Smooth muscle cell (in vitro differentiated cells): Measurements from ENCODE around the gene HAUS3. TPM values are rescaled to one million over a fixed set of nuclear protein-coding genes. Genes with fewer than 3 reads are reported as not detected.
A peak's percentile ranks its signal among the peaks of the same experiment; 100 is the strongest.

Source experiments
- DNase-seq: peaks from one replicate; lab custom pipeline; 2025; ENCODE audit not compliant: unreplicated experiment; lab: John Stamatoyannopoulos, UW
- H2AFZ ChIP-seq: fragments of 200-600 bp; sonication (generic); 2 replicates; pipeline ENCODE4 v1.6.0; 2016; ENCODE audit warnings: antibody characterized with exemption, low read depth, mild to moderate bottlenecking
- H3F3A ChIP-seq: fragments of 200-600 bp; sonication (generic); 2 replicates; pipeline ENCODE4 v1.6.0; 2017; ENCODE audit warnings: antibody characterized with exemption, low read depth
- H3K27ac ChIP-seq: fragments of 200-600 bp; sonication (generic); 2 replicates; pipeline ENCODE4 v1.5.1; 2016; ENCODE audit warnings: low read depth, mild to moderate bottlenecking
- H3K27me3 ChIP-seq: fragments of 200-600 bp; sonication (generic); 2 replicates; pipeline ENCODE4 v1.6.1; 2016; ENCODE audit warnings: low read depth, mild to moderate bottlenecking
- H3K36me3 ChIP-seq: fragments of 200-600 bp; sonication (generic); 2 replicates; pipeline ENCODE4 v1.5.1; 2016; ENCODE audit warnings: low read depth
- H3K4me1 ChIP-seq: fragments of 200-600 bp; sonication (generic); 2 replicates; pipeline ENCODE4 v1.5.1; 2016; ENCODE audit warnings: low read depth
- H3K4me2 ChIP-seq: fragments of 200-600 bp; sonication (generic); 2 replicates; pipeline ENCODE4 v1.6.0; 2016; ENCODE audit warnings: mild to moderate bottlenecking
- H3K4me3 ChIP-seq: fragments of 200-600 bp; sonication (generic); 2 replicates; pipeline ENCODE4 v1.5.1; 2016; ENCODE audit warnings: mild to moderate bottlenecking
- H3K79me2 ChIP-seq: fragments of 200-600 bp; sonication (generic); 2 replicates; pipeline ENCODE4 v1.6.0; 2016; ENCODE audit warnings: low read depth, mild to moderate bottlenecking
- H3K9ac ChIP-seq: fragments of 200-600 bp; sonication (generic); 2 replicates; pipeline ENCODE4 v1.6.0; 2016; ENCODE audit warnings: low read depth
- H3K9me3 ChIP-seq: fragments of 200-600 bp; sonication (generic); replicated peaks from 2 replicates; pipeline ENCODE4 v1.5.1; 2016; ENCODE audit warnings: low read depth
- H4K20me1 ChIP-seq: fragments of 200-600 bp; sonication (generic); 2 replicates; pipeline ENCODE4 v1.6.0; 2016; ENCODE audit warnings: low read depth
- CTCF ChIP-seq: fragments of 200-600 bp; sonication (generic); IDR thresholded peaks from 2 replicates; pipeline ENCODE4 v1.5.1; 2017; ENCODE audit warnings: borderline replicate concordance, mild to moderate bottlenecking, antibody characterized with exemption; ENCODE audit not compliant: insufficient read depth, poor library complexity, severe bottlenecking
- WGBS: methylation state at CpG from one replicate; pipeline ENCODE4 v1.1.7; 2016; ENCODE audit warnings: low lambda C conversion rate; 5-methylcytosine and 5-hydroxymethylcytosine counted together
- polyA plus RNA-seq: library from polyadenylated mRNA; unstranded; fragments of >200 nt; fragmentation: Nextera tagmentation; extraction: Ambion mirVana; gene quantifications from 2 replicates; pipeline ENCODE4 v1.2.1, GENCODE V29; 2016
- total RNA-seq: library from RNA; depleted of rRNA; stranded (reverse); fragments of >200 nt; gene quantifications from 2 replicates; pipeline ENCODE4 v1.2.3, GENCODE V29; 2014

Gene HAUS3
- total and polyA plus RNA-seq, 2 experiments from 2014 or later, result 13.4 to 16.2 TPM

GRCh38 chr4:2243681-2244380 lies 1.9 kb upstream of the HAUS3 start:
- Histone ChIP-seq H3K79me2 (peaks cover 26% of the 10 kb centered on the region), H4K20me1 (peaks cover 41% of the 10 kb centered on the region), H3K4me2 (no peak overlapping the region), H3K4me3 (no peak overlapping the region), H2AFZ (no peak overlapping the region), H3K27ac (no peak overlapping the region), H3F3A (peaks cover 11% of the 10 kb centered on the region), H3K4me1 (peaks cover 24% of the 10 kb centered on the region), H3K9me3 (no peaks in the 10 kb centered on the region), H3K27me3 (no peaks in the 10 kb centered on the region), H3K36me3 (no peaks in the 10 kb centered on the region), H3K9ac (no peak overlapping the region)
- TF ChIP-seq CTCF, result no peak
- DNase-seq, result no peak
- 57% methylated on average over 5 of the region's 5 CpGs for WGBS

- H3K9me3 ChIP-seq, result no peaks in the 10 kb centered on the region
- peak overlapping the region; percentile 78 for H3K4me3 ChIP-seq
- peaks cover 43% of the 10 kb centered on the region for H3K79me2 ChIP-seq
- no peak for TF ChIP-seq CTCF
- no peak overlapping the region for H3K27ac ChIP-seq
- peak overlapping the region; percentile 96 for H3K4me2 ChIP-seq
- H3K36me3 ChIP-seq, result no peaks in the 10 kb centered on the region
- peak overlapping the region; percentile 80 for H3K9ac ChIP-seq
- H3K4me1 ChIP-seq, result peaks cover 25% of the 10 kb centered on the region
- H4K20me1 ChIP-seq, result peaks cover 34% of the 10 kb centered on the region
- H3K27me3 ChIP-seq, result no peaks in the 10 kb centered on the region
- DNase-seq, result no peak
- peaks cover 11% of the 10 kb centered on the region for H3F3A ChIP-seq
- peak overlapping the region; percentile 56 for H2AFZ ChIP-seq
- 18% methylated on average over 7 of the region's 7 CpGs for WGBS
Measured at GRCh38 chr4:2241003-2241402, 918 bp downstream of the HAUS3 start.

GRCh38 chr4:2236944-2237666 lies 4.8 kb downstream of the HAUS3 start:
- no peak overlapping the region for H3K4me2 ChIP-seq
- H3K27me3 ChIP-seq, result no peaks in the 10 kb centered on the region
- H3K27ac ChIP-seq, result no peak overlapping the region
- no peaks in the 10 kb centered on the region for H3K9me3 ChIP-seq
- H3K4me1 ChIP-seq, result peaks cover 25% of the 10 kb centered on the region
- H3K9ac ChIP-seq, result no peak overlapping the region
- no peak overlapping the region for H3K4me3 ChIP-seq
- H3K36me3 ChIP-seq, result peaks cover 4% of the 10 kb centered on the region
- DNase-seq, result no peak
- TF ChIP-seq CTCF, result no peak
- 64% methylated on average over 3 of the region's 3 CpGs for WGBS
- H4K20me1 ChIP-seq, result peaks cover 42% of the 10 kb centered on the region
- no peak overlapping the region for H2AFZ ChIP-seq
- H3K79me2 ChIP-seq, result peaks cover 43% of the 10 kb centered on the region
- H3F3A ChIP-seq, result no peaks in the 10 kb centered on the region
